Endothelial cell of umbilical vein (primary cell): ENCODE results near the gene FAM120A.

Experiments used
- EZH2 ChIP-seq: IDR thresholded peaks from 2 replicates; pipeline ENCODE4 v1.6.1; 2012; ENCODE audit warnings: borderline replicate concordance, low read depth, mild to moderate bottlenecking, moderate library complexity, low read length, inconsistent platforms; ENCODE audit not compliant: severe bottlenecking
- FOS ChIP-seq: IDR thresholded peaks from 2 replicates; pipeline ENCODE4 v1.6.1; 2011; ENCODE audit warnings: mild to moderate bottlenecking, low read length, moderate library complexity, borderline replicate concordance; ENCODE audit not compliant: insufficient read depth
- POLR2AphosphoS5 ChIP-seq: IDR thresholded peaks from 2 replicates; pipeline ENCODE4 v1.6.1; 2012; ENCODE audit warnings: low read depth, mild to moderate bottlenecking, control low read depth, low read length, moderate library complexity; ENCODE audit not compliant: insufficient read depth
- TF ChIP-seq, protein P1 (sequence below), 2 donors: IDR thresholded peaks; 1 replicate in 1 of 2; 2 replicates in 1 of 2; pipeline ENCODE4 v1.5.1; 2011; ENCODE audit warnings: low read length in 2 of 2, mild to moderate bottlenecking in 2 of 2, moderate library complexity in 2 of 2, control low read depth in 1 of 2, inconsistent platforms in 1 of 2, low read depth in 1 of 2; ENCODE audit not compliant: insufficient read depth in 1 of 2; ENCODE audit errors: extremely low read depth in 1 of 2
- TF ChIP-seq, protein P2 (sequence below): IDR thresholded peaks from 2 replicates; pipeline ENCODE4 v1.6.1; 2011; ENCODE audit not compliant: insufficient read depth, insufficient read length

DNA sequence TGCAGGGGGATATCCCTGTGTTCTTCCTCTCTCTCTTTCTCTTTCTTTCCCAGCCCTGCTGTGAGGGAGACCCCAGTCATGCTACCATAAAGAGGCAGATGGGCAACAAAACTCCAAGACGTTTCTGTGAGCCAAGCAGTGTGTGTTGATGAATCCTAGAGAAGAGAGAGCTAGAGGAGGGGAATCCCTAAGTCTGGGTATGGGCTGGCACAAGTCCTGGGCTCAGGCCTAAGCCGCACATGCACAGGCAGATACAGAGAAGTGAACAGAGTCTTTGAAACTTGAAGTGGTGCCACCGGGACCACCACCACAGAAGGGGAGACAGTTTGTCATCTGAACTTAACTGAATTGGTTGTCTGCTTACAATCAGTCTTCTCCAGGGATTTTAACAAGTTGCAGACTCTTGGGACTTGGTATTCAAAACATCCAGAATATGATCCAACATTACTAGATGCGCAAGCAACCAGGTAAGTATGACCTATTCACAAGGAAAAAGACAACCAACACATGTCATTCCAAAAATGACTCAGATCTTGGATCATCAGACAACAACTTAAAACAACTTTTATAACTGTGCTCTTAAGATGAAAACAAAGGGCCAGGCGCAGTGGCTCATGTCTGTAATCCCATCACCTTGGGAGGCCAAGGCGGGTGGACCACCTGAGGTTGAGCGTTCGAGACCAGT, 10.4 kb upstream of the FAM120A start:
- TF ChIP-seq, protein P1, sequence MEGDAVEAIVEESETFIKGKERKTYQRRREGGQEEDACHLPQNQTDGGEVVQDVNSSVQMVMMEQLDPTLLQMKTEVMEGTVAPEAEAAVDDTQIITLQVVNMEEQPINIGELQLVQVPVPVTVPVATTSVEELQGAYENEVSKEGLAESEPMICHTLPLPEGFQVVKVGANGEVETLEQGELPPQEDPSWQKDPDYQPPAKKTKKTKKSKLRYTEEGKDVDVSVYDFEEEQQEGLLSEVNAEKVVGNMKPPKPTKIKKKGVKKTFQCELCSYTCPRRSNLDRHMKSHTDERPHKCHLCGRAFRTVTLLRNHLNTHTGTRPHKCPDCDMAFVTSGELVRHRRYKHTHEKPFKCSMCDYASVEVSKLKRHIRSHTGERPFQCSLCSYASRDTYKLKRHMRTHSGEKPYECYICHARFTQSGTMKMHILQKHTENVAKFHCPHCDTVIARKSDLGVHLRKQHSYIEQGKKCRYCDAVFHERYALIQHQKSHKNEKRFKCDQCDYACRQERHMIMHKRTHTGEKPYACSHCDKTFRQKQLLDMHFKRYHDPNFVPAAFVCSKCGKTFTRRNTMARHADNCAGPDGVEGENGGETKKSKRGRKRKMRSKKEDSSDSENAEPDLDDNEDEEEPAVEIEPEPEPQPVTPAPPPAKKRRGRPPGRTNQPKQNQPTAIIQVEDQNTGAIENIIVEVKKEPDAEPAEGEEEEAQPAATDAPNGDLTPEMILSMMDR (IDR thresholded peaks at IDR 0.05; ENCODE audit: extremely low read depth in 1 of 2, insufficient read depth in 1 of 2, low read depth in 1 of 2, low read length in 2 of 2), result no peak
- TF ChIP-seq EZH2 (no peak), POLR2AphosphoS5 (no peak), FOS (no peak)
- TF ChIP-seq, protein P2, sequence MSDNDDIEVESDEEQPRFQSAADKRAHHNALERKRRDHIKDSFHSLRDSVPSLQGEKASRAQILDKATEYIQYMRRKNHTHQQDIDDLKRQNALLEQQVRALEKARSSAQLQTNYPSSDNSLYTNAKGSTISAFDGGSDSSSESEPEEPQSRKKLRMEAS, result no peak
